ENCODE results near the gene OR2A42.
"Not testable (repeated sequence)": the region's sequence is repeated elsewhere in the genome, so short reads cannot be mapped to it uniquely, and the experiment has no call there.

OR2A42 gene

GRCh38 chr7:144239365-144239764 lies at the start of gene OR2A42:
Gene OR2A42 (minus strand): TSS chr7:144239605. CDS start chr7:144232843, 6,762 bp downstream.
- H3K27ac ChIP-seq (ENCODE audit: low read length); H3K36me3 ChIP-seq (ENCODE audit: control insufficient read depth in 1 of 2, insufficient read depth in 2 of 2, low read length in 2 of 2); H3K9me3 ChIP-seq (ENCODE audit: control insufficient read depth in 1 of 2, low read length in 2 of 2); H3K4me3 ChIP-seq (ENCODE audit: low read depth in 1 of 2, low read length in 2 of 2); H3K4me1 ChIP-seq (ENCODE audit: control insufficient read depth in 1 of 2, insufficient read depth in 2 of 2, low read length in 2 of 2); H3K27me3 ChIP-seq (ENCODE audit: low read depth, low read length): not testable (repeated sequence)

GRCh38 chr7:144287171-144287784 lies 47.9 kb upstream of the OR2A42 start:
- H3K36me3 ChIP-seq (ENCODE audit: control insufficient read depth in 1 of 2, insufficient read depth in 2 of 2, low read length in 2 of 2); H3K4me1 ChIP-seq (ENCODE audit: control insufficient read depth in 1 of 2, insufficient read depth in 2 of 2, low read length in 2 of 2); H3K27me3 ChIP-seq (ENCODE audit: low read depth, low read length); H3K9me3 ChIP-seq (ENCODE audit: control insufficient read depth in 1 of 2, low read length in 2 of 2); H3K4me3 ChIP-seq (ENCODE audit: low read depth in 1 of 2, low read length in 2 of 2); H3K27ac ChIP-seq (ENCODE audit: low read length): not testable (repeated sequence)

GRCh38 chr7:144283716-144284115 lies 44.3 kb upstream of the OR2A42 start:
- not testable (repeated sequence) for H3K27me3 ChIP-seq (ENCODE audit: low read depth, low read length); H3K36me3 ChIP-seq (ENCODE audit: control insufficient read depth in 1 of 2, insufficient read depth in 2 of 2, low read length in 2 of 2); H3K4me3 ChIP-seq (ENCODE audit: low read depth in 1 of 2, low read length in 2 of 2); H3K9me3 ChIP-seq (ENCODE audit: control insufficient read depth in 1 of 2, low read length in 2 of 2); H3K27ac ChIP-seq (ENCODE audit: low read length); H3K4me1 ChIP-seq (ENCODE audit: control insufficient read depth in 1 of 2, insufficient read depth in 2 of 2, low read length in 2 of 2)

GRCh38 chr7:144282490-144282889 lies 43.1 kb upstream of the OR2A42 start:
- H3K4me1 ChIP-seq (ENCODE audit: control insufficient read depth in 1 of 2, insufficient read depth in 2 of 2, low read length in 2 of 2); H3K9me3 ChIP-seq (ENCODE audit: control insufficient read depth in 1 of 2, low read length in 2 of 2); H3K27ac ChIP-seq (ENCODE audit: low read length); H3K27me3 ChIP-seq (ENCODE audit: low read depth, low read length); H3K4me3 ChIP-seq (ENCODE audit: low read depth in 1 of 2, low read length in 2 of 2); H3K36me3 ChIP-seq (ENCODE audit: control insufficient read depth in 1 of 2, insufficient read depth in 2 of 2, low read length in 2 of 2): not testable (repeated sequence)

- H3K36me3 ChIP-seq (ENCODE audit: control insufficient read depth in 1 of 2, insufficient read depth in 2 of 2, low read length in 2 of 2); H3K27me3 ChIP-seq (ENCODE audit: low read depth, low read length); H3K4me3 ChIP-seq (ENCODE audit: low read depth in 1 of 2, low read length in 2 of 2); H3K4me1 ChIP-seq (ENCODE audit: control insufficient read depth in 1 of 2, insufficient read depth in 2 of 2, low read length in 2 of 2); H3K27ac ChIP-seq (ENCODE audit: low read length); H3K9me3 ChIP-seq (ENCODE audit: control insufficient read depth in 1 of 2, low read length in 2 of 2): not testable (repeated sequence)
Measured at GRCh38 chr7:144281981-144282380, 42.6 kb upstream of the OR2A42 start.

GRCh38 chr7:144280010-144280409 lies 40.6 kb upstream of the OR2A42 start:
- H3K4me1 ChIP-seq (ENCODE audit: control insufficient read depth in 1 of 2, insufficient read depth in 2 of 2, low read length in 2 of 2); H3K27ac ChIP-seq (ENCODE audit: low read length); H3K4me3 ChIP-seq (ENCODE audit: low read depth in 1 of 2, low read length in 2 of 2); H3K9me3 ChIP-seq (ENCODE audit: control insufficient read depth in 1 of 2, low read length in 2 of 2); H3K27me3 ChIP-seq (ENCODE audit: low read depth, low read length); H3K36me3 ChIP-seq (ENCODE audit: control insufficient read depth in 1 of 2, insufficient read depth in 2 of 2, low read length in 2 of 2): not testable (repeated sequence)

- not testable (repeated sequence) for H3K4me1 ChIP-seq (ENCODE audit: control insufficient read depth in 1 of 2, insufficient read depth in 2 of 2, low read length in 2 of 2); H3K36me3 ChIP-seq (ENCODE audit: control insufficient read depth in 1 of 2, insufficient read depth in 2 of 2, low read length in 2 of 2); H3K4me3 ChIP-seq (ENCODE audit: low read depth in 1 of 2, low read length in 2 of 2); H3K27me3 ChIP-seq (ENCODE audit: low read depth, low read length); H3K9me3 ChIP-seq (ENCODE audit: control insufficient read depth in 1 of 2, low read length in 2 of 2); H3K27ac ChIP-seq (ENCODE audit: low read length)
Measured at GRCh38 chr7:144275281-144275680, 35.9 kb upstream of the OR2A42 start.

- H3K27me3 ChIP-seq (ENCODE audit: low read depth, low read length); H3K9me3 ChIP-seq (ENCODE audit: control insufficient read depth in 1 of 2, low read length in 2 of 2); H3K27ac ChIP-seq (ENCODE audit: low read length); H3K36me3 ChIP-seq (ENCODE audit: control insufficient read depth in 1 of 2, insufficient read depth in 2 of 2, low read length in 2 of 2); H3K4me3 ChIP-seq (ENCODE audit: low read depth in 1 of 2, low read length in 2 of 2); H3K4me1 ChIP-seq (ENCODE audit: control insufficient read depth in 1 of 2, insufficient read depth in 2 of 2, low read length in 2 of 2): not testable (repeated sequence)
Measured at GRCh38 chr7:144269188-144269587, 29.8 kb upstream of the OR2A42 start, which contains the start of gene CTAGE8. Gene CTAGE8 (minus strand): TSS chr7:144269288. CDS start chr7:144269250, 38 bp downstream.

GRCh38 chr7:144264692-144265091 lies 25.3 kb upstream of the OR2A42 start, which contains the start of gene OR2A7:
Gene OR2A7 (minus strand): TSS chr7:144264792. CDS start chr7:144259628, 5,164 bp downstream.
- not testable (repeated sequence) for H3K36me3 ChIP-seq (ENCODE audit: control insufficient read depth in 1 of 2, insufficient read depth in 2 of 2, low read length in 2 of 2); H3K4me3 ChIP-seq (ENCODE audit: low read depth in 1 of 2, low read length in 2 of 2); H3K4me1 ChIP-seq (ENCODE audit: control insufficient read depth in 1 of 2, insufficient read depth in 2 of 2, low read length in 2 of 2); H3K27ac ChIP-seq (ENCODE audit: low read length); H3K27me3 ChIP-seq (ENCODE audit: low read depth, low read length); H3K9me3 ChIP-seq (ENCODE audit: control insufficient read depth in 1 of 2, low read length in 2 of 2)

GRCh38 chr7:144262128-144262527 lies 22.7 kb upstream of the OR2A42 start:
- H3K36me3 ChIP-seq (ENCODE audit: control insufficient read depth in 1 of 2, insufficient read depth in 2 of 2, low read length in 2 of 2); H3K27me3 ChIP-seq (ENCODE audit: low read depth, low read length); H3K27ac ChIP-seq (ENCODE audit: low read length); H3K9me3 ChIP-seq (ENCODE audit: control insufficient read depth in 1 of 2, low read length in 2 of 2); H3K4me1 ChIP-seq (ENCODE audit: control insufficient read depth in 1 of 2, insufficient read depth in 2 of 2, low read length in 2 of 2); H3K4me3 ChIP-seq (ENCODE audit: low read depth in 1 of 2, low read length in 2 of 2): not testable (repeated sequence)

GRCh38 chr7:144259067-144259466 lies 19.7 kb upstream of the OR2A42 start:
- not testable (repeated sequence) for H3K27me3 ChIP-seq (ENCODE audit: low read depth, low read length)

GRCh38 chr7:144256112-144256511 lies 16.7 kb upstream of the OR2A42 start:
- Histone ChIP-seq H3K4me3 (ENCODE audit: low read depth in 1 of 2, low read length in 2 of 2) (no peak overlapping the region), H3K4me1 (ENCODE audit: control insufficient read depth in 1 of 2, insufficient read depth in 2 of 2, low read length in 2 of 2) (no peaks in the 10 kb centered on the region), H3K27ac (ENCODE audit: low read length) (no peak overlapping the region), H3K36me3 (ENCODE audit: control insufficient read depth in 1 of 2, insufficient read depth in 2 of 2, low read length in 2 of 2) (no peaks in the 10 kb centered on the region), H3K27me3 (ENCODE audit: low read depth, low read length) (no peaks in the 10 kb centered on the region), H3K9me3 (ENCODE audit: control insufficient read depth in 1 of 2, low read length in 2 of 2) (no peaks in the 10 kb centered on the region)

More at GRCh38 chr7:144259067-144259466, 19.7 kb upstream of the OR2A42 start:
- not testable (repeated sequence) for H3K36me3 ChIP-seq (ENCODE audit: control insufficient read depth in 1 of 2, insufficient read depth in 2 of 2, low read length in 2 of 2); H3K27ac ChIP-seq (ENCODE audit: low read length); H3K9me3 ChIP-seq (ENCODE audit: control insufficient read depth in 1 of 2, low read length in 2 of 2); H3K4me3 ChIP-seq (ENCODE audit: low read depth in 1 of 2, low read length in 2 of 2); H3K4me1 ChIP-seq (ENCODE audit: control insufficient read depth in 1 of 2, insufficient read depth in 2 of 2, low read length in 2 of 2)

All from muscle layer of duodenum (tissue), 2 donors.